H9 (cell line): ENCODE data around the gene NPHP4. TPM values are rescaled to one million over a fixed set of nuclear protein-coding genes. Genes with fewer than 3 reads are reported as not detected.

Source experiments
- DNase-seq: peaks from one replicate; pipeline ENCODE4 v3.0.0-alpha.2; 2017
- H2AFZ ChIP-seq: one replicate; pipeline ENCODE4 v1.6.1; 2013; ENCODE audit warnings: mild to moderate bottlenecking, low read length, control low read depth, moderate library complexity
- H2AK5ac ChIP-seq: 2 replicates; pipeline ENCODE4 v1.6.1; 2013; ENCODE audit warnings: low read length, control low read depth, mixed read lengths; ENCODE audit not compliant: insufficient read length
- H2BK120ac ChIP-seq: one replicate; pipeline ENCODE4 v1.6.1; 2013; ENCODE audit warnings: low read depth, mild to moderate bottlenecking, low read length, control low read depth, inconsistent platforms; ENCODE audit not compliant: poor library complexity, severe bottlenecking
- H2BK12ac ChIP-seq: 2 replicates; pipeline ENCODE4 v1.6.1; 2013; ENCODE audit warnings: low read length, control low read depth, mixed read lengths, low read depth; ENCODE audit not compliant: insufficient read length
- H2BK15ac ChIP-seq: 2 replicates; pipeline ENCODE4 v1.6.1; 2013; ENCODE audit warnings: low read depth, low read length, control low read depth
- H2BK20ac ChIP-seq: one replicate; pipeline ENCODE4 v1.6.1; 2013; ENCODE audit warnings: low read depth, mild to moderate bottlenecking, low read length, control low read depth, inconsistent platforms; ENCODE audit not compliant: poor library complexity, severe bottlenecking
- H2BK5ac ChIP-seq: 2 replicates; pipeline ENCODE4 v1.6.1; 2013; ENCODE audit warnings: low read length, control low read depth, mixed read lengths; ENCODE audit not compliant: insufficient read length
- H3K14ac ChIP-seq: 2 replicates; pipeline ENCODE4 v1.6.1; 2013; ENCODE audit warnings: low read length, control low read depth; ENCODE audit not compliant: insufficient read depth
- H3K18ac ChIP-seq: 2 replicates; pipeline ENCODE4 v1.6.1; 2013; ENCODE audit warnings: low read depth, mild to moderate bottlenecking, mixed read lengths, low read length, control low read depth; ENCODE audit not compliant: insufficient read length
- H3K23ac ChIP-seq: 2 replicates; pipeline ENCODE4 v1.6.1; 2013; ENCODE audit warnings: low read length, control low read depth, mixed read lengths, low read depth; ENCODE audit not compliant: insufficient read length
- H3K23me2 ChIP-seq: 2 replicates; pipeline ENCODE4 v1.6.1; 2013; ENCODE audit warnings: low read depth, mild to moderate bottlenecking, mixed read lengths, low read length, control low read depth; ENCODE audit not compliant: insufficient read length, poor library complexity, severe bottlenecking
- H3K27ac ChIP-seq: 2 replicates; pipeline ENCODE4 v1.5.1; 2013; ENCODE audit warnings: low read length, control low read depth, mixed read lengths, low read depth; ENCODE audit not compliant: insufficient read length
- H3K27me3 ChIP-seq: 2 replicates; pipeline ENCODE4 v1.6.1; 2013; ENCODE audit warnings: low read length, control low read depth, inconsistent platforms; ENCODE audit not compliant: insufficient read depth
- H3K4ac ChIP-seq: 2 replicates; pipeline ENCODE4 v1.6.1; 2013; ENCODE audit warnings: low read depth, mild to moderate bottlenecking, control low read depth, inconsistent platforms, low read length, moderate library complexity
- H3K4me1 ChIP-seq: 2 replicates; pipeline ENCODE4 v1.6.1; 2013; ENCODE audit warnings: low read length, control low read depth, inconsistent platforms; ENCODE audit not compliant: insufficient read depth
- H3K4me2 ChIP-seq: 2 replicates; pipeline ENCODE4 v1.6.1; 2013; ENCODE audit warnings: low read length, control low read depth, mixed read lengths; ENCODE audit not compliant: insufficient read length, insufficient read depth
- H3K56ac ChIP-seq: 2 replicates; pipeline ENCODE4 v1.6.1; 2013; ENCODE audit warnings: low read depth, mild to moderate bottlenecking, mixed read lengths, low read length, control low read depth; ENCODE audit not compliant: insufficient read length
- H3K79me1 ChIP-seq: 2 replicates; pipeline ENCODE4 v1.6.1; 2013; ENCODE audit warnings: low read depth, mild to moderate bottlenecking, moderate library complexity, low read length, control low read depth, inconsistent platforms; ENCODE audit not compliant: insufficient read depth, poor library complexity, severe bottlenecking
- H3K79me2 ChIP-seq: 2 replicates; pipeline ENCODE4 v1.6.1; 2013; ENCODE audit warnings: low read length, control low read depth, inconsistent platforms; ENCODE audit not compliant: insufficient read depth
- H3K9ac ChIP-seq: 2 replicates; pipeline ENCODE4 v1.6.1; 2013; ENCODE audit warnings: low read length, control low read depth, mixed read lengths; ENCODE audit not compliant: insufficient read length; ENCODE audit errors: extremely low read depth
- H3K9me3 ChIP-seq: one replicate; pipeline ENCODE4 v1.6.1; 2013; ENCODE audit warnings: low read depth, low read length, inconsistent platforms; ENCODE audit not compliant: control insufficient read depth
- H3T11ph ChIP-seq: one replicate; pipeline ENCODE4 v1.6.1; 2013; ENCODE audit warnings: mild to moderate bottlenecking, low read length, control low read depth, inconsistent platforms
- H4K20me1 ChIP-seq: one replicate; pipeline ENCODE4 v1.6.1; 2013; ENCODE audit not compliant: control insufficient read depth, insufficient read length, insufficient read depth
- H4K5ac ChIP-seq: 2 replicates; pipeline ENCODE4 v1.6.1; 2013; ENCODE audit warnings: low read depth, mild to moderate bottlenecking, mixed read lengths, low read length, control low read depth; ENCODE audit not compliant: insufficient read length
- H4K8ac ChIP-seq: replicated peaks from 2 replicates; pipeline ENCODE4 v1.6.1; 2013; ENCODE audit warnings: low read length, control low read depth, mixed read lengths, low read depth; ENCODE audit not compliant: insufficient read length
- H4K91ac ChIP-seq: 2 replicates; pipeline ENCODE4 v1.6.1; 2013; ENCODE audit warnings: low read depth, mild to moderate bottlenecking, moderate library complexity, mixed read lengths, low read length, control low read depth; ENCODE audit not compliant: insufficient read length
- H3K27ac Mint-ChIP-seq, 3 experiments: 2 replicates in 2 of 3; 3 replicates in 1 of 3; pipeline ENCODE4 v1.8.0; 2020 to 2021; ENCODE audit warnings: mixed read lengths in 3 of 3, mild to moderate bottlenecking in 1 of 3, moderate library complexity in 1 of 3
- H3K27me3 Mint-ChIP-seq: 2 replicates; pipeline ENCODE4 v1.8.0; 2021; ENCODE audit warnings: low read depth, mild to moderate bottlenecking, moderate library complexity, mixed read lengths
- H3K36me3 Mint-ChIP-seq, 3 experiments: 2 replicates in 2 of 3; 3 replicates in 1 of 3; pipeline ENCODE4 v1.8.0; 2020 to 2021; ENCODE audit warnings: low read depth in 3 of 3, mixed read lengths in 3 of 3; ENCODE audit not compliant: insufficient read depth in 1 of 3
- H3K4me1 Mint-ChIP-seq, 2 experiments: 2 replicates each; pipeline ENCODE4 v1.8.0; 2020; ENCODE audit warnings: mixed read lengths in 2 of 2
- H3K4me3 Mint-ChIP-seq, 2 experiments: 2 replicates in 1 of 2; 3 replicates in 1 of 2; pipeline ENCODE4 v1.8.0; 2020 to 2021; ENCODE audit warnings: mild to moderate bottlenecking in 2 of 2, mixed read lengths in 2 of 2, moderate library complexity in 1 of 2
- H3K9me3 Mint-ChIP-seq, 2 experiments: 2 replicates in 1 of 2; 3 replicates in 1 of 2; pipeline ENCODE4 v1.8.0; 2020; ENCODE audit warnings: mild to moderate bottlenecking in 2 of 2, mixed read lengths in 2 of 2, moderate library complexity in 1 of 2
- WGBS: extraction: QIAGEN DNeasy Blood & Tissue Kit; methylation state at CpG from one replicate; pipeline ENCODE4 v1.1.7; 2013; ENCODE audit warnings: missing lambda C conversion rate, low lambda C conversion rate, mixed read lengths; ENCODE audit not compliant: insufficient read length; ENCODE audit errors: extremely low coverage; 5-methylcytosine and 5-hydroxymethylcytosine counted together
- total RNA-seq: library from RNA; stranded (reverse); gene quantifications from 2 replicates; pipeline ENCODE4 v1.2.1, GENCODE V29; 2021
- TF ChIP-seq, protein P1 (sequence below): fragments of 200-600 bp; sonication (generic); conservative IDR thresholded peaks from 3 replicates; pipeline ENCODE4 v1.8.0; 2021; ENCODE audit warnings: antibody characterized with exemption, mild to moderate bottlenecking

NPHP4 gene
- total RNA-seq, 1 experiment from 2014 or later = 17.6 TPM

DNA sequence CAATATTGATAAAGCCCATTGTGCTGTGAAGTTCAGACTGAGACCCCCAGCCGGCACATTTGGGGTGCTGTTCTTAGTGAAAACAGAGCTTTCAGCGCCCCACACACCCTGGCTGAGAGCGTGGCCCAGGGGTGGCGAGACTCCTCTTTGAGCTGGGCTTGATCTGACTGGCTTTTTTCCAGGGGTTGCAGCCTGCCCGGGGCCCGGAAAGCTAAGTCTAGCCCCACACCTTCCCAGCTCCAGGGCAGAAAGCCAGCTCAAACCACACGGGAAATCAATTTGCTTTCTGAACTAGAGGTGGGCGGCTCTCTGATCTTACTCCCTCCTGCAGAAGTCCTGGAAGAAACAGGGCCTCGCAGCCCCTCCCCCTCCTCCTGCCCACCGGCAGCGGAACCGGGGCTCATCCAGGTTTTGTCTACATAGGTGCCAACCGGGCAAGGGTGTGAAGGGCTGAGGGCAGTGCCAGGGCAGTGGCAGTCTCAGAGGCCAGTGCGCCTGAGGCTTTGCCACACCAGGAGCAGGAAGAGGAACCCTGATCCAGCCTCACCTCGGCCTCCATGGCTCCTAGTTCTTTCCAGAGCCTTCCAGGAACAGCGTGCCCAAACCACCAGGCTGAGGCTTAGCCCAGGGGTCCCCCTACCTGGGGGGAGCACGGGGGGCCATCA lies 155.3 kb downstream of the NPHP4 start:
- H3K9me3 ChIP-seq = no peaks in the 10 kb centered on the region
- no peak overlapping the region for H3K4ac ChIP-seq
- H2AFZ ChIP-seq = no peak overlapping the region
- no peak overlapping the region for H3K18ac ChIP-seq
- no peaks in the 10 kb centered on the region for H3K79me2 ChIP-seq
- no peak overlapping the region for H3T11ph ChIP-seq
- no peak overlapping the region for H4K5ac ChIP-seq
- no peak overlapping the region for H3K56ac ChIP-seq
- H4K20me1 ChIP-seq = no peaks in the 10 kb centered on the region
- no peaks in the 10 kb centered on the region for H3K27me3 ChIP-seq
- no peak overlapping the region for H2BK5ac ChIP-seq
- no peak overlapping the region for H3K4me2 ChIP-seq
- H2BK120ac ChIP-seq = no peak overlapping the region
- no CpG with 5 or more reads among the region's 17 CpGs for WGBS
- H3K27me3 Mint-ChIP-seq = peaks cover 6% of the 10 kb centered on the region
- TF ChIP-seq, protein P1, sequence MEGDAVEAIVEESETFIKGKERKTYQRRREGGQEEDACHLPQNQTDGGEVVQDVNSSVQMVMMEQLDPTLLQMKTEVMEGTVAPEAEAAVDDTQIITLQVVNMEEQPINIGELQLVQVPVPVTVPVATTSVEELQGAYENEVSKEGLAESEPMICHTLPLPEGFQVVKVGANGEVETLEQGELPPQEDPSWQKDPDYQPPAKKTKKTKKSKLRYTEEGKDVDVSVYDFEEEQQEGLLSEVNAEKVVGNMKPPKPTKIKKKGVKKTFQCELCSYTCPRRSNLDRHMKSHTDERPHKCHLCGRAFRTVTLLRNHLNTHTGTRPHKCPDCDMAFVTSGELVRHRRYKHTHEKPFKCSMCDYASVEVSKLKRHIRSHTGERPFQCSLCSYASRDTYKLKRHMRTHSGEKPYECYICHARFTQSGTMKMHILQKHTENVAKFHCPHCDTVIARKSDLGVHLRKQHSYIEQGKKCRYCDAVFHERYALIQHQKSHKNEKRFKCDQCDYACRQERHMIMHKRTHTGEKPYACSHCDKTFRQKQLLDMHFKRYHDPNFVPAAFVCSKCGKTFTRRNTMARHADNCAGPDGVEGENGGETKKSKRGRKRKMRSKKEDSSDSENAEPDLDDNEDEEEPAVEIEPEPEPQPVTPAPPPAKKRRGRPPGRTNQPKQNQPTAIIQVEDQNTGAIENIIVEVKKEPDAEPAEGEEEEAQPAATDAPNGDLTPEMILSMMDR = no peak
- H2BK12ac ChIP-seq = no peak overlapping the region
- H3K4me1 Mint-ChIP-seq = peaks cover 22 to 39% of the 10 kb centered on the region in 2 experiments
- no peak overlapping the region for H3K9ac ChIP-seq
- no peak overlapping the region for H4K8ac ChIP-seq
- H3K4me3 Mint-ChIP-seq = no peak overlapping the region
- no peak overlapping the region for H3K14ac ChIP-seq
- peaks cover 6% of the 10 kb centered on the region; the same call in 1 of the 2 replicates for H3K4me1 ChIP-seq
- H2BK20ac ChIP-seq = no peak overlapping the region
- H3K9me3 Mint-ChIP-seq = no peaks in the 10 kb centered on the region; a peak in 1 of 5 replicates
- no peak overlapping the region for H4K91ac ChIP-seq
- H2AK5ac ChIP-seq = no peak overlapping the region
- no peaks in the 10 kb centered on the region for H3K79me1 ChIP-seq
- H2BK15ac ChIP-seq = no peak overlapping the region
- no peak overlapping the region for H3K27ac ChIP-seq
- H3K23me2 ChIP-seq = no peaks in the 10 kb centered on the region
- no peaks in the 10 kb centered on the region for H3K36me3 Mint-ChIP-seq
- H3K23ac ChIP-seq = no peak overlapping the region
- DNase-seq = peak; percentile 26
- H3K27ac Mint-ChIP-seq = peak overlapping the region in 1 of 3 experiments; percentile 61; a peak in 1 of 7 replicates
